Lower leg skin (tissue), 3 donors: ENCODE measurements around the gene SMARCB1.

Experiments
- POLR2A ChIP-seq, 2 donors: fragments of 450-650 bp; IDR thresholded peaks; one replicate each; pipeline ENCODE4 v1.6.1; 2016 to 2017; ENCODE audit warnings: antibody characterized with exemption in 2 of 2, mild to moderate bottlenecking in 1 of 2, moderate library complexity in 1 of 2
- TF ChIP-seq, protein P1 (sequence below), 3 donors: fragments of 450-650 bp; IDR thresholded peaks; one replicate each; pipeline ENCODE4 v1.5.1; 2016; ENCODE audit warnings: antibody characterized with exemption in 3 of 3, mild to moderate bottlenecking in 3 of 3, moderate library complexity in 2 of 3

DNA sequence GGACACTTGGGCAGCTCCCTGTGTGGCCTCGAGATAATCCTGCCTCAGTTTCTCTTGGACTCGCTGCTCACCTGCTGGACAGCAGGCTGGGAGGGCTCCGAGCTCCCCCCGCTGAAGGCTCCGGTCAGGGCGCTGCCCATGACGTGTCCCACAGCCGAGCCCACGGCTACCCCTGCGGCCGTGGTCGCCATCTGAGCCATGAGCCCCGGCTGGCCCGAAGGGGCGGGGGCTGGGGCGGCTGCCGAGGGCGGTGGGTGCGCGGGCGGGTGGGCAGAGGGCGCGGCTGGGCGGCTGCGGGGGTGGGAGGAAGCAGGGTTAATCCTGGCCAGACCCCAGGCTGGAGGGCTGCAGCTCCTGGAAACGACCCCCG, 19.5 kb upstream of the SMARCB1 start:
- TF ChIP-seq, protein P1, sequence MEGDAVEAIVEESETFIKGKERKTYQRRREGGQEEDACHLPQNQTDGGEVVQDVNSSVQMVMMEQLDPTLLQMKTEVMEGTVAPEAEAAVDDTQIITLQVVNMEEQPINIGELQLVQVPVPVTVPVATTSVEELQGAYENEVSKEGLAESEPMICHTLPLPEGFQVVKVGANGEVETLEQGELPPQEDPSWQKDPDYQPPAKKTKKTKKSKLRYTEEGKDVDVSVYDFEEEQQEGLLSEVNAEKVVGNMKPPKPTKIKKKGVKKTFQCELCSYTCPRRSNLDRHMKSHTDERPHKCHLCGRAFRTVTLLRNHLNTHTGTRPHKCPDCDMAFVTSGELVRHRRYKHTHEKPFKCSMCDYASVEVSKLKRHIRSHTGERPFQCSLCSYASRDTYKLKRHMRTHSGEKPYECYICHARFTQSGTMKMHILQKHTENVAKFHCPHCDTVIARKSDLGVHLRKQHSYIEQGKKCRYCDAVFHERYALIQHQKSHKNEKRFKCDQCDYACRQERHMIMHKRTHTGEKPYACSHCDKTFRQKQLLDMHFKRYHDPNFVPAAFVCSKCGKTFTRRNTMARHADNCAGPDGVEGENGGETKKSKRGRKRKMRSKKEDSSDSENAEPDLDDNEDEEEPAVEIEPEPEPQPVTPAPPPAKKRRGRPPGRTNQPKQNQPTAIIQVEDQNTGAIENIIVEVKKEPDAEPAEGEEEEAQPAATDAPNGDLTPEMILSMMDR (IDR thresholded peaks at IDR 0.05) = no peak
- TF ChIP-seq POLR2A (IDR thresholded peaks at IDR 0.05) = no peak
